ENCODE results near the gene PLCD4. TPM values are rescaled to one million over a fixed set of nuclear protein-coding genes. Genes with fewer than 3 reads are reported as not detected.

Gene PLCD4
- polyA plus RNA-seq, 1 of the 3 experiments (the other 2 are of a cell fraction), result 8.5 TPM

DNA sequence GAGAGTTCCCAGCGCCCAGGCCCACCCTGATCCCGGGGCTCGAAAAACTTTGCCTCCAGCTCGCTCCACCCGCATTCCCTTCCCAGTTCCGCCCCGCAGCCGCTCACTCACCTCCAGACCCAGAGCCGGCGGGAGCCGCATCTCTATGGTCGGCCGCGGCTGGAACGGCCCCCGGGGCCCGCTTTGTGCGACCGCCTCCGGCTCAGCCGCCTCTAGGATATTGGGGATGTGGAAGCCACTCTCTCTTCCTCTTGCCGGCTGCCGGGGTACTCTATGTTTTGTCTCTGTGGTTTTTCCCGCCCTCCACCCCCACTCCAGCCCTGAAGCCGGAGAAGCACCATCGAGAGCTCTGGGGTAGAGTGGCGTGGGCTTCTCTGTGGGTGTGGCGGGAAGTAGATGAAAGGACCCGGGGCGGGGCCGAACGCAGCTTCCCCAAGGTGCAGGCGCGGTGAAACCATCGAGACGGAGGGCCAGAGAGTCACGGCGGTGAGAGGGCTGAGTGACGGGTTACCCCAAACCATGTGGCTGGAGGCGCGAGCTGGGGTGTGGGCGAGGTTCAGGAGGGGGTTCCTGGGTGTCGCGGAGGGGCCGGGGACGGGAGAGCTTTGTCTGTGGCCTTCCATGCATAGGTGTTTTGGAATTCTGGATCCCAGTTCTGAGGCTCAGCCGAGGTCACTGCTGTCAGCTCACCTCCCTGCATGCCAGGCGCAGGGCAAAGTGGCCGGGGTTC lies 51.7 kb downstream of the PLCD4 start, which contains the start of the genes BCS1L and ZNF142:
TSS of gene BCS1L (plus strand) at position 426 of the 730 bp plus-strand sequence. CDS start 1,305 bp downstream, outside the sequence.
TSS of gene ZNF142 (minus strand) at position 366 of the 730 bp plus-strand sequence. CDS start 3,194 bp downstream, outside the sequence.
- no peaks in the 10 kb centered on the region for H3K9me2 ChIP-seq
- peak within 1 kb of the TSS; percentile 87 for H3K4me2 ChIP-seq
- ChIA-PET POLR2A (interaction anchor here (0.8 to 3.1 kb wide), 6 partner anchors 8 to 67 kb away, joined by 3 to 28 read pairs (median 6); partner anchors contain the start of genes PLCD4, RNF25 and STK36), CTCF (interaction anchor here (0.7 to 4.2 kb wide), 12 partner anchors 10 to 190 kb away, joined by 3 to 36 read pairs (median 6); partner anchors contain the start of genes PLCD4, RNF25, STK36 and TTLL4)
- H3K79me2 ChIP-seq (ENCODE audit: insufficient read depth), result peaks cover 33% of the 10 kb centered on the region
- peaks cover 8% of the 10 kb centered on the region for H3F3A ChIP-seq (replicated peaks; ENCODE audit: insufficient read depth)
- peaks cover 7 to 13% of the 10 kb centered on the region in 2 experiments; a peak in 2 of 4 replicates for H3K4me1 ChIP-seq (ENCODE audit: control insufficient read depth in 1 of 2, insufficient read depth in 2 of 2, low read depth in 1 of 2, low read length in 1 of 2)
- H3K9ac ChIP-seq, result peak within 1 kb of the TSS; percentile 71
- H3K9me3 ChIP-seq, result no peaks in the 10 kb centered on the region
- TF ChIP-seq MXI1 (IDR thresholded peaks at IDR 0.05; ENCODE audit: low read depth, low read length), result peak; percentile 99
- peak; percentile 51 for TF ChIP-seq CHD2 (IDR thresholded peaks at IDR 0.05; ENCODE audit: low read length, partially characterized antibody)
- no peak for TF ChIP-seq TEAD4 (IDR thresholded peaks at IDR 0.05; ENCODE audit: borderline replicate concordance, insufficient read depth)
- TF ChIP-seq POLR2AphosphoS5 (IDR thresholded peaks at IDR 0.05; ENCODE audit: low read depth, low read length), result peak; percentile 76; the same call in 1 of the 2 replicates
- no peak for TF ChIP-seq GATA2 (CRISPR knock-in tag; IDR thresholded peaks at IDR 0.05)
- TF ChIP-seq ELF1 (IDR thresholded peaks at IDR 0.05), result peak; percentile 74
- TF ChIP-seq RCOR1 (IDR thresholded peaks at IDR 0.05; ENCODE audit: low read length), result no peak
- 0 out of 2 replicates have a peak, but pooled peaks have one; percentile 14 for TF ChIP-seq USF1 (IDR thresholded peaks at IDR 0.05; ENCODE audit: borderline replicate concordance, low read depth)
- peak; percentile 83 for TF ChIP-seq GABPA (IDR thresholded peaks at IDR 0.05; ENCODE audit: low read depth)
- peak; percentile 95 for TF ChIP-seq SIN3A (IDR thresholded peaks at IDR 0.05; ENCODE audit: borderline replicate concordance, low read depth, low read length)
- peak; percentile 64 for TF ChIP-seq PBX3 (IDR thresholded peaks at IDR 0.05)
- TF ChIP-seq TAF1 (IDR thresholded peaks at IDR 0.05; ENCODE audit: borderline replicate concordance, low read depth, low read length), result peak; percentile 57; the same call in 1 of the 2 replicates
- TF ChIP-seq, protein P1, sequence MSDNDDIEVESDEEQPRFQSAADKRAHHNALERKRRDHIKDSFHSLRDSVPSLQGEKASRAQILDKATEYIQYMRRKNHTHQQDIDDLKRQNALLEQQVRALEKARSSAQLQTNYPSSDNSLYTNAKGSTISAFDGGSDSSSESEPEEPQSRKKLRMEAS (IDR thresholded peaks at IDR 0.05; ENCODE audit: low read depth), result peak; percentile 97
- H3K4me3 ChIP-seq (ENCODE audit: low read depth in 2 of 2, low read length in 1 of 2), result peak within 1 kb of the TSS; percentile 90 to 94
- no peaks in the 10 kb centered on the region for H4K20me1 ChIP-seq (ENCODE audit: insufficient read depth)
- peaks cover 40 to 51% of the 10 kb centered on the region in 2 experiments for H3K36me3 ChIP-seq (replicated peaks in 1 of 2; ENCODE audit: control insufficient read depth in 1 of 2, insufficient read depth in 2 of 2, low read length in 1 of 2)
- H3K27me3 ChIP-seq (ENCODE audit: insufficient read depth), result no peaks in the 10 kb centered on the region
- under 1% methylated on average over 25 of the region's 49 CpGs for WGBS (ENCODE audit: low lambda C conversion rate)
- peak; percentile 96 for DNase-seq
- H3K27ac ChIP-seq (ENCODE audit: low read depth in 2 of 2, low read length in 1 of 2), result peak within 1 kb of the TSS; percentile 53 to 86
- peak within 1 kb of the TSS; percentile 85 for H2AFZ ChIP-seq (ENCODE audit: low read depth)

All from SK-N-SH (cell line).